Stimulated activated CD8-positive, alpha-beta memory T cell treated with anti-CD3 and anti-CD28 coated beads, Interleukin-7, amount 100 ng/mL, for 24 hours (primary cell): ENCODE results near the gene PPHLN1.

Source experiments
- DNase-seq: peaks from one replicate; pipeline ENCODE4 v3.0.0-alpha.2; 2020; ENCODE audit warnings: low read depth

PPHLN1 gene, protein sequence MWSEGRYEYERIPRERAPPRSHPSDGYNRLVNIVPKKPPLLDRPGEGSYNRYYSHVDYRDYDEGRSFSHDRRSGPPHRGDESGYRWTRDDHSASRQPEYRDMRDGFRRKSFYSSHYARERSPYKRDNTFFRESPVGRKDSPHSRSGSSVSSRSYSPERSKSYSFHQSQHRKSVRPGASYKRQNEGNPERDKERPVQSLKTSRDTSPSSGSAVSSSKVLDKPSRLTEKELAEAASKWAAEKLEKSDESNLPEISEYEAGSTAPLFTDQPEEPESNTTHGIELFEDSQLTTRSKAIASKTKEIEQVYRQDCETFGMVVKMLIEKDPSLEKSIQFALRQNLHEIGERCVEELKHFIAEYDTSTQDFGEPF

GRCh38 chr12:42325653-42326474, at the start of gene PPHLN1, which contains the start of gene ZCRB1:
TSS of gene PPHLN1 (plus strand) at chr12:42326167. CDS start at chr12:42335903, 9,736 bp downstream.
TSS of gene ZCRB1 (minus strand) at chr12:42326094. CDS start at chr12:42324102, 1,992 bp downstream.
- DNase-seq: peak; percentile 71

DNA sequence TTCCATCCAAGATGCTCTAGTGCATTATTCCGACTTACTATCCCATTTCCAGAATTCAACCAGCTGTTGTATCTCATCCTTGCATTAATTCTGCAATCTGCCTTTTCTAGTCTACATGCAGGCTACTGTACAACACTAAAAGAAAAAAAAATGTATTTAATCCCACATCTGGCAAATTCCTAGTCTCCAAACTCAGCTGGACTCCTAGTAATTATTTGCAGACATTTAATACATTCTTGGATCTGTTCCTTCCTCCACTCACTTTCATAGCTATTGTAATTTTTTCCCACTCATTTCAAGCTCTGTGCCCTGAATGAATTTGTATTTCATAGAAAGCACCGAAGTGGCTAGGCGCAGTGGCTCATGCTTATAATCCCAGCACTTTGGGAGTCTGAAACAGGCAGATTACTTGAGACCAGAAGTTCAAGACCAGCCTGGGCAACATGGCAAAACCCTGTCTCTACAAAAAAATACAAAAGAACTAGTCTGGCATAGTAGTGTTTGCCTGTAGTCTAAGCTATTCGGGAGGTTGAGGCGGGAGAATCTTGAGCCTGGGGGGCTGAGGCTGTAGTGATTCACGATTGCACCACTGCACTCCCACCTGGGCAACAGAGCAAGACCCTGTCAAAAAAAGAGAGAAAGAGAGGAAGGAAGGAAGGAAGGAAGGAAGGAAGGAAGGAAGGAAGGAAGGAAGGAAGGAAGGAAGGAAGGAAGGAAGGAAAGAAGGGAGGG, 48.4 kb upstream of the PPHLN1 start:
- DNase-seq: no peak

DNA sequence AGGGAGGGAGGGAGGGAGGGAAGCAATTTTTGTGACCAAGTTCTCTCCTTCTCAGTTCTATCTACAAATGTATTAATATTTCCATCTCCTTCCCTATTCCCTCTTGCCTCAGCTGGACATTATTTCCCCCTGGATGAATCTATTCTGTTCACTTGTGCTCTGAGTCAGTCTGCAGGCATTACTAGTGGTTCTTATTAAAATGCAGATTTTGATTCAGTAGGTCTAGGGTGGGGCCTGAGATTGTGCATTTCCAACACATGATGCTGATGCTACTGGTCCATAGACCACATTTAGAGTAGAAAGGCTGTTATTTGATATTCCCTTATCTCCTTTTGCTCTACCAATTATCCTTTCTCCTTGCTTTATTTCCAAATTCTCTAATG, 47.8 kb upstream of the PPHLN1 start:
- DNase-seq: no peak

GRCh38 chr12:42281278-42281677, 44.7 kb upstream of the PPHLN1 start:
- no peak for DNase-seq

GRCh38 chr12:42281844-42282243, 44.1 kb upstream of the PPHLN1 start:
- no peak for DNase-seq

DNA sequence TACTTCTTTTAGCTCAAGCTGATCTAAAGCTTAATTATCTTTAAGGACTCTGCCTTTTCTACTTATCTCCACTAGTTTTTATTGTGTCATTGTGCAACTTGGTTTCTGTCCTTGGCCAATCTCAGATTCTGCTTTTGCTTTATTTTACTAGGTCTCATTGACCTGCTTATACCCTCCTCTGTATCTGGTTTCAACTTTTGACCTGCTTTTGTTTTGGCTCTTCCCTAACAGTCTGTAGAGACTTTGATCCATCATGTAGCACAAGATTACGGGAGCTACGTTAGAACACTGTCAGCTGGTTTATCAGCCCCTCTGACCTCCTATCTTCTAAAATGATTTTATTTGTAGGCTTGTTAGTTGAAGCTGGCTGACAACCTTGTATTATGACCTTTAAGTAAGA, 43.7 kb upstream of the PPHLN1 start:
- no peak for DNase-seq

- DNase-seq: no peak
Observed at GRCh38 chr12:42283739-42284138, 42.2 kb upstream of the PPHLN1 start.

- DNase-seq: no peak
Observed at GRCh38 chr12:42284157-42284556, 41.8 kb upstream of the PPHLN1 start.

DNA sequence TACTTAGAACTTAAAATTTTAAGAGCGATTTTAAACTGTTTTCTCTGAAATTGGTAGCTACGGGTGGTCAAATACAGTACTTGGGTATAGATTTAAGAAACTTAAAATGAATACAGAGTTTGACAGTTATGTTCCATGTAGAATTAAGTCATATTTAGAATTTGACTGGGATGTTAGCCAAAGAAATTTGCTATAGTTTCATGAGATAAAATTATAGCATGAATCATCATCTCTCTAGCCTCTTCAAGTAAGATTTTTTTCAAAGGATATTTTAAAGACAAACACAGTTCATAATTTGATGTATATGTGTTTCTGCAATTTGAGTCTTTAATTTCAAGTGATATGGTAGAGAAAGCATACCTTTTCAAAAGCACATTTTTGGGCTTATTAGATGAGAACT, 41.1 kb upstream of the PPHLN1 start:
- DNase-seq: no peak

GRCh38 chr12:42285431-42285830, 40.5 kb upstream of the PPHLN1 start:
- DNase-seq: no peak

DNA sequence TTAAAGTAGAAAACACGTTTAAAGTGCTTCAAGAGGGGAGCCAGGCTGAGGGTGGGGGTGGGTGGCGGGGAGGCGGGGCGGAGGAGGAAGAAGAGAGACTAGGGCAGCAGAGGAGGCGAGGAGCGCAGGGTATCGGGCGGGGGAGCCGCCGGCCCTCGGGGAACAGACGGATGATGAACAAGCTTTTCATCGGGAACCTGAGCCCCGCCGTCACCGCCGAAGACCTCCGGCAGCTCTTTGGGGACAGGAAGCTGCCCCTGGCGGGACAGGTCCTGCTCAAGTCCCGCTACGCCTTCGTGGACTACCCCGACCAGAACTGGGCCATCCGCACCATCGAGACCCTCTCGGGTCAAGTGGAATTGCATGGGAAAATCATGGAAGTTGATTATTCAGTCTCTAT, 39.2 kb upstream of the PPHLN1 start:
- no peak for DNase-seq

GRCh38 chr12:42288544-42288943, 37.4 kb upstream of the PPHLN1 start:
- DNase-seq: no peak

GRCh38 chr12:42291680-42292079, 34.3 kb upstream of the PPHLN1 start:
- no peak for DNase-seq

- no peak for DNase-seq
Observed at GRCh38 chr12:42296503-42297109, 29.4 kb upstream of the PPHLN1 start.

- no peak for DNase-seq
Observed at GRCh38 chr12:42298887-42299286, 27.1 kb upstream of the PPHLN1 start.

DNA sequence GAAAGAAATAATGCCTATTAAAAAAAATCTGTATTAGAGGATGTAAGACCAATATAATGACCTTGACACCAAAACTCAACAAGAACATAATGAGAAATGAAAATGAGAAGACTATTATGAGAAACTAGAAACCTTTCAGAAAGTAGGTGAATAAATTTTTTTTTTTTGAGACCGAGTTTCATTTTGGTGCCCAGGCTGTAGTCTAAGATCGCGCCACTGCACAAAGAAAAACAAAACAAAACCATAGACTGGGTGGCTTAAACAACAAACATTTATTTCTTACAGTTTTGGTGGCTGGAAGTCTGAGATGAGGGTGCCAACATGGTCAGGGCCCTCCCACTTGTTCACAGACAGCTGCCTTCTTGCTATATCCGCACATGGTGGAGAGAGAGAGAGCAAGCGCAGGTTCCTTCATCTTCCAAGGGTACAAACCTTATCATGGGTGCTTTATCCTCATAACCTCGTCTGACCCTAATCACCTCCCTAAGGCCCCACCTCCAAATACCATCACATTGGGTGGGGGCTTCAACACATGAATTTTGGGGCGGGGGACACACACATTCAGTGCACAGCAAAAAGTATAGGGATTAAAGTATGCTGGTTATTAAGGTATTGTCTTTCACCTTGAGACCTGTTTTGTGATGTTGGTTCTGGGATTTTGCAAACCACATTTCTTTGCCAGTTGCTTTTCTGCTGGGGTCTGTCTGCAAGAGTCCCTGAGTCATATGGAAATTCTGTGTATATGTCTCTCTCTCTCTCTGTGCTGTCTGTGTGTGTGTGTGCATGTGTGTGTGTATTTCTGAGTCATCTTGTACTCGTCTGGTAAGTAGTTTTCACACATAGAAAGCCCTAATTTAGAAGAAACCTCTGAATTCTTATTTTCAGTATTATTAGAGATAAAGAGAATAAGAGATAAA, 26.3 kb upstream of the PPHLN1 start:
- peak; percentile 21 for DNase-seq

- no peak for DNase-seq
Observed at GRCh38 chr12:42306297-42306696, 19.7 kb upstream of the PPHLN1 start.

DNA sequence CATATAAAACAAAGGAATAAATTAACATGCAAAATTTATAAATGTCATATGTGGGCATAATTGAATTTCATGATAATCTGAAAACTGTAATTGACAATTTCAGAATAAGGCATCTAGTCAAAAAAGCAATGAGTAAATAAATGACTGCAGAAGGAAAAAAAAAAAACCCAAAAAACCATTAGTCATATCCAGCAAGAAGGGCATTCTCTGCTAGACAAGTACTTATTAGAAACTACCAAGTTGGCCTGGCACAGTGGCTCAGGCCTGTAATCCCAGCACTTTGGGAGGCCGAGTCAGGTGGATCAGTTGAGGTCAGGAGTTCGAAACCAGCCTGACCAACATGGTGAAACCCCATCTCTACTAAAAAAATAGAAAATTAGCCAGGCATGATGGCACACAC, 17.6 kb upstream of the PPHLN1 start:
- no peak for DNase-seq

- no peak for DNase-seq
Observed at GRCh38 chr12:42309996-42310395, 16.0 kb upstream of the PPHLN1 start.

DNA sequence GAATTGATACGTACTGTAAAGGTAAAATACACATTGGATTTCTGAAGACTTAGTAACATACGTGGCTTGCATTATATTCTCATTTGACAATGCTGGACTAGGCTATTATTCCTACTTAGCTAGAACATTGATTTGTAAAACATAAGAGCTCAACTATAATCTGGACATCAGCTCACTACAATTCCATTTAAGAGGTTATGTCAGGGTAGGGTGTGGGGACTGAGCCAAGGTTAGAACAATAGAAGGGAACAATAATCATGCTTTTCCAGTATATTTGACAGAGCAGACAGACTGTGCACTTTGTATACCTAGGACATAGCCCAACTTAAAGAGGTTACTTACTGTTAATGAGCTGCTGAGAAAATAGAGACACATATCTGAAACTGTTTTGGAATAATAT, 10.9 kb upstream of the PPHLN1 start:
- no peak for DNase-seq

GRCh38 chr12:42320796-42321195, 5.2 kb upstream of the PPHLN1 start:
- no peak for DNase-seq
